ENCODE measurements around the gene CLDN9.
"Not testable (repeated sequence)": the region's sequence is repeated elsewhere in the genome, so short reads cannot be mapped to it uniquely, and the experiment has no call there.

CLDN9 gene

GRCh38 chr16:3035972-3036725 is 23.4 kb downstream of the CLDN9 start:
- no peak for DNase-seq

GRCh38 chr16:3036726-3037315 is 24.1 kb downstream of the CLDN9 start, which contains the start of gene BICDL2:
BICDL2 (minus strand) TSS chr16:3036944; CDS start chr16:3035496, 1,448 bp downstream.
- no peak for DNase-seq

GRCh38 chr16:3038256-3038655 is 25.5 kb downstream of the CLDN9 start:
- DNase-seq: no peak

- no peak for DNase-seq
These were observed 26.2 kb downstream of the CLDN9 start for GRCh38 chr16:3038896-3039295.

- DNase-seq: no peak
These were observed 29.7 kb downstream of the CLDN9 start for GRCh38 chr16:3042376-3042775.

GRCh38 chr16:3044708-3045107 is 32.0 kb downstream of the CLDN9 start:
- no peak for DNase-seq

GRCh38 chr16:3045758-3046640 is 33.3 kb downstream of the CLDN9 start, which contains the start of gene MMP25:
MMP25 (plus strand) TSS chr16:3046561; CDS start chr16:3046918, 357 bp downstream.
- DNase-seq: no peak

- DNase-seq: no peak
These were observed 34.1 kb downstream of the CLDN9 start for GRCh38 chr16:3046641-3047386.

- DNase-seq: no peak
These were observed 34.6 kb downstream of the CLDN9 start for GRCh38 chr16:3047387-3047720.

GRCh38 chr16:3049921-3050481 is 37.3 kb downstream of the CLDN9 start:
- DNase-seq: no peak

- DNase-seq: no peak
These were observed 37.8 kb downstream of the CLDN9 start for GRCh38 chr16:3050487-3050886.

- DNase-seq: no peak
These were observed 38.3 kb downstream of the CLDN9 start for GRCh38 chr16:3051009-3051408.

GRCh38 chr16:3051494-3051893 is 38.8 kb downstream of the CLDN9 start:
- DNase-seq: no peak

GRCh38 chr16:3052571-3053329 is 40.0 kb downstream of the CLDN9 start:
- not testable (repeated sequence) for DNase-seq

- not testable (repeated sequence) for DNase-seq
These were observed 40.6 kb downstream of the CLDN9 start for GRCh38 chr16:3053330-3053710.

GRCh38 chr16:3054965-3055733 is 42.4 kb downstream of the CLDN9 start:
- no peak for DNase-seq

- not testable (repeated sequence) for DNase-seq
These were observed 43.0 kb downstream of the CLDN9 start for GRCh38 chr16:3055734-3056115.

GRCh38 chr16:3056336-3057180 is 43.8 kb downstream of the CLDN9 start:
- no peak for DNase-seq

- DNase-seq: no peak
These were observed 44.7 kb downstream of the CLDN9 start for GRCh38 chr16:3057181-3058138.

Data from NCI-H1436 (cell line).